ENCODE measurements around the gene AGA.
A peak's percentile ranks its signal among the peaks of the same experiment; 100 is the strongest.

Gene AGA

DNA sequence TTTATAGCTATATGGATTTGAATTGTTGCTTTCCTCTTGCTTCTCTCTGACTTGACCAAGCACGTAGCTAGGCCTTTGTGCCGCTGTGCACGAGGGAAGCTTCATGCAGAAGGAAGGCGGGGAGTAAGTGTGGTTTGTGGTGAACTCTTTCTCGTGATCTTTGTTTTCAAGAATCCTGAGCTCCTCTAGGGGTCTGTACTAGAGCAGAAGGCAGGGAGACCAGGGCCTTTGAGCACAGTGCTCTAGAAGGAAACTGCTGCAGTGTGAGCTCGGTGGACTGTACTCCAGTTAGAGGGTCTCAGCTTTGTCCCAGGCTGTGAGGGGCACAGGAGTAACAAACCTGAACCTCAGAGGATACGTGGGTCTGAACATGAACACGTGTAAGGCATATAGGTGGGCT lies 49.0 kb downstream of the AGA start:
- DNase-seq (ENCODE audit: insufficient read length, low spot score), result no peak

DNA sequence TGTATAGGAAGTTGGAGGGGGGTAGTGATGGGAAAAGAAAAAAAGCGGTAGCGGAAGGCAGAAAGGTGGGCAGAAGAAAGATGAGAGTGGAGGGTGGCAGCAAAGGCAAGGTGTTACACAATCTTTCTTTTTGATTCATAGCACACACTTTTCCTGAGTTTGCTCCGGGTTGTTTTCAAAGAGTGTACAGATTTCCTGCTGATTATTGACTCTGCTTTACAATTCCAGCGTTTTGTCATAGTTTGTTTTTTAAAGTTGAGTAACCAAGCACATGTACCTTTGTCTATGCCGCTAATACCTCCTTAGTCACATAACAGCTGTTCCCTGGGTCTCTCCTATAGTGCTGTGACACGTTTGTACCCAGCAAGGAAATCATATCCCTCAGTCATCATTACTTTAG lies 50.3 kb downstream of the AGA start:
- DNase-seq (ENCODE audit: insufficient read length, low spot score), result no peak
- FAIRE-seq, result no peak

More for the DNA sequence above, 49.0 kb downstream of the AGA start:
- peak; percentile 31 for FAIRE-seq

DNA sequence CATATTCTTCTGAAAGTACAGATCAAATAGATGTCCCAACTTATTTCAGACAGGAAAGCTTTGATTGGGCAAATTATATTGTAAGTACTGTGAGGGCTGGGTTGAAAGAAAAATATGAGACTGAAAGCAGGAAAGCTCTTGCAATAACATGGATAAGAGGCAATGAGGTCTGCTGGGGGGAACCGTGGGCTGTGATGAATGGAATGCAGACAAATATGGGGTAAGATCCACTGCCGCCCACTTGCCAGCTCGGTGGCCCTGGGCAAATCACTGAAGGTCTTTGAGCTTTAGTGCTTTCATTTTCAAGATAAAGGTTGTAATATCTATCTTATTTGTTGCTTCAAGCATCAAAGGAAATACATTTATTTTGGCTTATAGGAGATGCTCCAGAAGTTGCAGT lies 51.0 kb downstream of the AGA start:
- DNase-seq (ENCODE audit: insufficient read length, low spot score) (no peak), FAIRE-seq (no peak)

DNA sequence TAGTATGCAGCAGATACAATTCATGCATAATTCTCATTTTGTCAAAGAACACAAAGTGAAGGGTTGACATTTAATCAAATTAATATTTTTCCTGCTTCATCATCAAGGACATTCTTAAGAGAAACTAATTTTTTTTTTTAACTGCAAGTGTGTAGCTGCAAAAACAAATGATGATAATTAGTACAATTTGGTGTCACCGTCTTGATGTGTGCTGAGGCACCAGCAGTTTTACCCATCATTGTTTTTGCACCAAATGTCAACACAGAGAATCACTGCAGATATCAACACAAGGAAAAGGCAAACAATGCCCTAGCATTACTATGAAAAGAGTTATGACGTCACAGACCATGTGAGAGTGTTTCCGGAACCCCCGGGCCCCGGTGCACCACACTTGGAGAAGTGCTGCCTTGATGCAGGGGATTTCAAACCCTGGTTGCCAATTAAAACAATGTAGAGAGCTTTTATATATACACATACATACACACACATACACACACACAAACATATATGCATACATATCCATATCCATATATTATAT lies 55.9 kb downstream of the AGA start:
- FAIRE-seq (no peak), DNase-seq (ENCODE audit: insufficient read length, low spot score) (no peak)

DNA sequence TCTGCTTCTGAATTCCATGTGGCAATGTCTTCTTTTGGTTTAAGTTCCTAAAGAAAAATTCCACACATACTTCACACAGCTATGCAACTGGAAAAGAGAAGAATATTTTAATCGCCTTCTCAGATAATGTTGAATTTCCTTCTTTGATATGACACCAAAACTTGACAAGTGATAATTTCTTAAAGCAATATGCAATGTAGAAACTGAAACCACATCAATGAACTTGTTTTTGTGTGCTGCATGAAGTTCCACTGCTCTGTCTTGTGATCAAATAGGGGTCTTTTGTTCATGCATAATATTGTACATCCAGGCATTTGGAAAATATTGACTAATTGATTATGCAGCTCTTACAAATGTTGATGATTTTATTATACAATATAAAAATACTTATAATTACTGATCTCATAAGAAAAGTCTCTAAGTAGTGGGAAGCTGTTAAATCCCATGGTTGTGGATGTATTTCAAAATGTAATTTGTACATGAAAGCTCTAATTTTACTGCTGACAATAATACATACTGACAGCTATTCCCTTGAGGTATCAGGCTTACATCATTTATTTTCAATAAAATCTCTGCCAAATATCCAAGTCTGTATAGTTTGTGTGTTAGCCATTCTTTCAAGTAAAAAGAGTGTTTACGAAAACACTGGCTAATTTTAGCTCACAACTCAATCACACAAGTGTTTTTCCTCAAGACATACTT lies 56.5 kb downstream of the AGA start:
- no peak for FAIRE-seq
- no peak for DNase-seq (ENCODE audit: insufficient read length, low spot score)

DNA sequence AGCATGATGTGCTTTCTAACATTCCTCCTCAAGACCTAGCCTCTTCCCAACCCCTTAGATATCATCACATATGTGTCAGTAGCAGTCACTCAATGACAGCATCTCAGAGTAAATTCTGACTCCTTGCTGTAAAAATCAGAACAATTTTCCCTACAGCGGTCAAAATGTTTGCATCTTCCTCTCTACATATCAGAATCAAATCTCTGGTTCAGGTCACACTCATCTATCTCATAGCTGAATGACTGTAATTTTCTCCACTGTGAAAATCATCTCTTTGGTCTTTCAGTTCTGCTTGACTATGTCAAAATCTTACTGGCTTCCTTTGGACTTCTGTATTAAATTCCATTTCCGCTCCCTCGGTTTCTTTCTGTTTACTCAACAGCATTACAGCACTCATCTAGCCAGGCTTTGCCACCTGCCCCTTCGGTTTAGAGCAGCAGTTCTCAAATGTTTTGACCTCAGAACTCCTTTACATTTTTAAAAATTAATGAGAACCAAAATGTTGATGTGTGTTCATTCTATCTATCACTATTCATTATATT lies 57.3 kb downstream of the AGA start:
- FAIRE-seq (no peak), DNase-seq (ENCODE audit: insufficient read length, low spot score) (no peak)

DNA sequence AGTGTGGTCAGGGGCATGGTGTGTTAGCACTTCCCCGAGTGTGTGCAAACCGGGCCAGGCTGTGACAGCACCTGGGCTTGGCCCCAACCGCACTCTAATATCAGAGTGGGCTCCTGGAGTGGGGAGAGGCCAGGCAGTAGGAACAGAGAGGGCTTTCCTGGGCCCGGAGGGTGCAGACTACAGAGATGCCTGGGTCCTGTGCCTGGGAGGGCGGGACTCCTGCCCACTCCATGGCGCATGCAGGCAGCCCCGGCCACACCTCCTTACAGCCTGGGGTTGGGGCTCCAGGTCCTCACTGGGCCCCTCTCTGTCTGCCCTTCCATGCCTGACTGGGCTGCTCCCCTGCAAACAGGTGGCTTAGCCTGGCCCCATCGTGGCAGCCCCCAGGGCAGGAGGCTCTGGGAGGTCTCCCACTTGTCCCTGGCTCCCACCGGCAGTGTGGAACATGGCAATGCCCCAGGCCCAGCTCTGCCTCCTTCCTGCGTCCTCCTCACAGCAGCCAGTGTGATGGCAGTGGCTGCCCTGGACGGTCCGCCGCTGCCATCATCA lies 60.4 kb downstream of the AGA start:
- DNase-seq (ENCODE audit: insufficient read length, low spot score) (no peak), FAIRE-seq (no peak)
